Brain microvascular endothelial cell (primary cell): ENCODE data around the gene NVL.

Experiments used
- DNase-seq: peaks from one replicate; pipeline ENCODE4 v3.0.0-alpha.2; 2020
- H3K27ac ChIP-seq: fragments of 250-450 bp; sonication (Bioruptor Pico); 2 replicates; pipeline ENCODE4 v1.5.1; 2020; ENCODE audit warnings: mild to moderate bottlenecking, moderate library complexity
- H3K27me3 ChIP-seq: fragments of 250-450 bp; sonication (Bioruptor Pico); replicated peaks from 2 replicates; pipeline ENCODE4 v1.5.1; 2020; ENCODE audit warnings: mild to moderate bottlenecking
- H3K36me3 ChIP-seq: fragments of 250-450 bp; sonication (Bioruptor Pico); replicated peaks from 2 replicates; pipeline ENCODE4 v1.5.1; 2020; ENCODE audit warnings: mild to moderate bottlenecking
- H3K4me3 ChIP-seq: 2 replicates; pipeline ENCODE4 v1.5.1; 2011; ENCODE audit warnings: low read depth, mild to moderate bottlenecking, control low read depth, low read length, moderate library complexity
- CTCF ChIP-seq: IDR thresholded peaks from 2 replicates; pipeline ENCODE4 v1.5.1; 2011; ENCODE audit warnings: low read depth, mild to moderate bottlenecking, moderate library complexity, low read length, control low read depth, inconsistent platforms; ENCODE audit errors: missing control alignments
- in situ Hi-C: cut with HindIII; loops from 2 replicates; pipeline ENCODE4 v1.10.0; 2017; ENCODE audit warnings: low sequenced_read_pairs, low pct_ligation_motif_present

The NVL gene

GRCh38 chr1:224368409-224368808 lies 38.4 kb upstream of the NVL start:
- TF ChIP-seq CTCF = no peak
- no peaks in the 10 kb centered on the region for H3K27me3 ChIP-seq
- peaks cover 21% of the 10 kb centered on the region for H3K36me3 ChIP-seq
- no peak overlapping the region for H3K4me3 ChIP-seq
- no peak for DNase-seq
- in situ Hi-C loops = no loop called here
- H3K27ac ChIP-seq = no peak overlapping the region

GRCh38 chr1:224359207-224359606 lies 29.2 kb upstream of the NVL start:
- DNase-seq = no peak
- no peak overlapping the region for H3K27ac ChIP-seq
- in situ Hi-C loops = no loop called here

GRCh38 chr1:224358237-224358636 lies 28.3 kb upstream of the NVL start:
- Histone ChIP-seq H3K36me3 (no peaks in the 10 kb centered on the region), H3K27me3 (no peaks in the 10 kb centered on the region), H3K27ac (no peak overlapping the region), H3K4me3 (peak overlapping the region; percentile 68)
- no peak for TF ChIP-seq CTCF
- no peak for DNase-seq
- in situ Hi-C loops = no loop called here

More at GRCh38 chr1:224359207-224359606, 29.2 kb upstream of the NVL start:
- H3K36me3 ChIP-seq = no peaks in the 10 kb centered on the region
- no peak for TF ChIP-seq CTCF
- H3K27me3 ChIP-seq = no peaks in the 10 kb centered on the region
- H3K4me3 ChIP-seq = no peak overlapping the region

- H3K4me3 ChIP-seq = peak overlapping the region; percentile 68
- no peak for TF ChIP-seq CTCF
These were observed 27.7 kb upstream of the NVL start for GRCh38 chr1:224357626-224358124.

GRCh38 chr1:224356685-224357625 lies 27.0 kb upstream of the NVL start, which contains the start of gene CNIH4:
CNIH4 (plus strand) TSS chr1:224356879; CDS start chr1:224356925, 46 bp downstream.
- H3K27ac ChIP-seq = peak within 1 kb of the TSS; percentile 46
- peak; percentile 96 for DNase-seq

More at GRCh38 chr1:224357626-224358124, 27.7 kb upstream of the NVL start:
- peak overlapping the region; percentile 46 for H3K27ac ChIP-seq
- H3K36me3 ChIP-seq = no peaks in the 10 kb centered on the region
- DNase-seq = no peak
- in situ Hi-C loops = no loop called here
- H3K27me3 ChIP-seq = no peaks in the 10 kb centered on the region

More at GRCh38 chr1:224356685-224357625, 27.0 kb upstream of the NVL start, which contains the start of gene CNIH4:
- H3K4me3 ChIP-seq = peak within 1 kb of the TSS; percentile 68
- no peak for TF ChIP-seq CTCF
- H3K36me3 ChIP-seq = no peaks in the 10 kb centered on the region
- H3K27me3 ChIP-seq = no peaks in the 10 kb centered on the region
- in situ Hi-C loops = no loop called here
